Right lobe of liver (tissue), 4 donors: ENCODE data around the gene APOBEC3B.

ENCODE experiments used
- CTCF ChIP-seq, 4 donors: fragments of 200-600 bp in 3 of 4; fragments of 450-650 bp in 1 of 4; IDR thresholded peaks; one replicate each; pipeline versions ENCODE4 v1.5.1 to v1.8.0; 2016 to 2022; ENCODE audit warnings: antibody characterized with exemption in 4 of 4, mild to moderate bottlenecking in 2 of 4
- POLR2A ChIP-seq: fragments of 450-650 bp; IDR thresholded peaks from one replicate; pipeline ENCODE4 v1.6.1; 2017; ENCODE audit warnings: antibody characterized with exemption, mild to moderate bottlenecking
- donor health status: DM: no; HTN: no; CAD: no.
- donor health status: DM: no; HTN: no; CAD: no.
- donor health status: DM: no; HTN: yes; CAD: no.

GRCh38 chr22:38964306-38964705 is 17.8 kb upstream of the APOBEC3B start:
- TF ChIP-seq CTCF (IDR thresholded peaks at IDR 0.05) (no peak), POLR2A (no peak)
